Erythroblast (primary cell): ENCODE results near the gene YJEFN3.

Experiments
- GATA1 ChIP-seq: IDR thresholded peaks from 2 replicates; pipeline ENCODE4 v1.6.1; 2011; ENCODE audit warnings: low read depth, mild to moderate bottlenecking, control low read depth, low read length, moderate library complexity
- POLR2A ChIP-seq: IDR thresholded peaks from 2 replicates; pipeline ENCODE4 v1.6.1; 2011; ENCODE audit warnings: mild to moderate bottlenecking, low read length

- TF ChIP-seq POLR2A = no peak
- TF ChIP-seq GATA1 = no peak
Observed at GRCh38 chr19:19485161-19485997, 43.3 kb upstream of the YJEFN3 start.
